BJ (cell line): Measurements from ENCODE around the gene SYT13. TPM values are rescaled to one million over a fixed set of nuclear protein-coding genes. Genes with fewer than 3 reads are reported as not detected.

Experiments used
- CTCF ChIA-PET: fragments of 350-600 bp; formaldehyde crosslinking; extraction: SDS; loops from one replicate; lab custom pipeline; 2021; ENCODE audit warnings: antibody characterized with exemption, inconsistent platforms; lab: Yijun Ruan, JAX
- POLR2A ChIA-PET: fragments of 300-600 bp; sonication (Branson Sonifier 250); formaldehyde crosslinking; extraction: SDS; loops from one replicate; lab custom pipeline; 2021; ENCODE audit warnings: antibody characterized with exemption; lab: Charles Lee
- DNase-seq: peaks from one replicate; pipeline ENCODE4 v3.0.0-alpha.2; 2011; ENCODE audit warnings: low read depth
- H3K27me3 ChIP-seq: 2 replicates; pipeline ENCODE4 v1.6.0; 2011; ENCODE audit warnings: low read length; ENCODE audit not compliant: control insufficient read depth, insufficient read depth
- H3K36me3 ChIP-seq: 2 replicates; pipeline ENCODE4 v1.5.1; 2011; ENCODE audit warnings: low read length; ENCODE audit not compliant: control insufficient read depth, insufficient read depth
- H3K4me3 ChIP-seq: 2 replicates; pipeline ENCODE4 v1.5.1; 2011; ENCODE audit warnings: low read depth, mild to moderate bottlenecking, control low read depth, low read length
- polyA plus RNA-seq: library from polyadenylated mRNA; depleted of rRNA; stranded (reverse); fragments of >200 nt; gene quantifications from 2 replicates; pipeline ENCODE4 v1.2.3, GENCODE V29; 2011
- TF ChIP-seq, protein P1 (sequence below): IDR thresholded peaks from 2 replicates; pipeline ENCODE4 v1.5.1; 2011; ENCODE audit warnings: low read depth, mild to moderate bottlenecking, control low read depth, inconsistent platforms, low read length, moderate library complexity; ENCODE audit not compliant: insufficient read depth

Gene SYT13
- polyA plus RNA-seq, 1 experiment: not detected

DNA sequence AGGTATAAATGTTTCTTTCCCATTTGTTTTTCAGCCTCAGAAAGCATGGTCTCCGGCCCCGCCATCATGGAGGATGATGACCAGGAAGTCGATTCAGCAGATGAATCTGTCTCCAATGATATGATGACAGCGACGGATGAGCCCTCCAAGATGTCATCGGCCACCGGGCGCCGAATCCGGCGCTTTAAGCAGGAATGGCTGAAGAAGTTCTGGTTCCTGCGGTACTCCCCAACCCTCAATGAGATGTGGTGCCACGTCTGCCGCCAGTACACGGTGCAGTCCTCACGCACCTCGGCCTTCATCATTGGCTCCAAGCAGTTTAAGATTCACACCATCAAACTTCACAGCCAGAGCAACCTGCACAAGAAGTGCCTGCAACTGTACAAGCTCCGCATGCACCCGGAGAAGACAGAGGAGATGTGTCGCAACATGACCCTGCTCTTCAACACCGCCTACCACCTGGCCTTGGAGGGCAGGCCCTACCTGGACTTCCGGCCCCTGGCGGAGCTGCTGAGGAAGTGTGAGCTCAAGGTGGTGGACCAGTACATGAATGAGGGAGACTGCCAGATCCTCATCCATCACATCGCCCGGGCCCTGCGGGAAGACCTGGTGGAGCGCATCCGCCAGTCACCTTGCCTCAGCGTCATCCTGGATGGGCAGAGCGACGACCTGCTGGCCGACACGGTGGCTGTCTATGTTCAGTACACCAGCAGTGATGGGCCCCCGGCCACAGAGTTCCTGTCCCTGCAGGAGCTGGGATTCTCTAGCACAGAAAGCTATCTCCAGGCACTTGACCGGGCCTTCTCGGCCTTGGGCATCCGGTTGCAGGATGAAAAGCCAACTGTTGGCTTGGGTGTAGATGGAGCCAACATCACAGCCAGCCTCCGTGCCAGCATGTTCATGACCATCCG, 59.9 kb downstream of the SYT13 start:
- TF ChIP-seq, protein P1, sequence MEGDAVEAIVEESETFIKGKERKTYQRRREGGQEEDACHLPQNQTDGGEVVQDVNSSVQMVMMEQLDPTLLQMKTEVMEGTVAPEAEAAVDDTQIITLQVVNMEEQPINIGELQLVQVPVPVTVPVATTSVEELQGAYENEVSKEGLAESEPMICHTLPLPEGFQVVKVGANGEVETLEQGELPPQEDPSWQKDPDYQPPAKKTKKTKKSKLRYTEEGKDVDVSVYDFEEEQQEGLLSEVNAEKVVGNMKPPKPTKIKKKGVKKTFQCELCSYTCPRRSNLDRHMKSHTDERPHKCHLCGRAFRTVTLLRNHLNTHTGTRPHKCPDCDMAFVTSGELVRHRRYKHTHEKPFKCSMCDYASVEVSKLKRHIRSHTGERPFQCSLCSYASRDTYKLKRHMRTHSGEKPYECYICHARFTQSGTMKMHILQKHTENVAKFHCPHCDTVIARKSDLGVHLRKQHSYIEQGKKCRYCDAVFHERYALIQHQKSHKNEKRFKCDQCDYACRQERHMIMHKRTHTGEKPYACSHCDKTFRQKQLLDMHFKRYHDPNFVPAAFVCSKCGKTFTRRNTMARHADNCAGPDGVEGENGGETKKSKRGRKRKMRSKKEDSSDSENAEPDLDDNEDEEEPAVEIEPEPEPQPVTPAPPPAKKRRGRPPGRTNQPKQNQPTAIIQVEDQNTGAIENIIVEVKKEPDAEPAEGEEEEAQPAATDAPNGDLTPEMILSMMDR: no peak
- no peak for DNase-seq
- ChIA-PET CTCF (no interaction called here), POLR2A (interaction anchor here (0.6 kb wide), 1 partner anchor 82 kb away, joined by 3 read pairs; no protein-coding TSS in a partner anchor)
- no peaks in the 10 kb centered on the region for H3K36me3 ChIP-seq
- H3K27me3 ChIP-seq: peaks cover 2% of the 10 kb centered on the region
- no peak overlapping the region for H3K4me3 ChIP-seq

DNA sequence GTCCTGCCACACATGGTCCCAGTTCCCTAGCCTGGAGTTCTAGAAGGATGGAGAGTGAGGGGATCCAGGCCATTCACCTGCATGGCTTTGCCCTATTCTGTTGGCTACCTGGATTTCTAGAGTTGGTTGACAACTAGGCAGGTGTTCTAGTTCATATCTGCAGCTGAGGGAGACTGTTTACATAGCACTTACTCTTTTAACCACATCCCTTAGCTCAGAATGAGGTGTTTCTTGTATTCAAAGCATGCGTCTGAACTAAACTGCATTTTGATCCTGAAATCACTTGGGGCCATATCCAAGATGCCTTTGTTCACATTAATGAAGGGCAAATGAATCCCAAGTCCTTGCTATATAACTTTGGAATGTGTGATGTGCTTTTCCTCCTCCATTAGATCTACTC, 60.9 kb downstream of the SYT13 start:
- POLR2A ChIA-PET: interaction anchor here (0.6 kb wide), 1 partner anchor 83 kb away, joined by 3 read pairs; no protein-coding TSS in a partner anchor
- Histone ChIP-seq H3K36me3 (no peaks in the 10 kb centered on the region), H3K27me3 (no peaks in the 10 kb centered on the region), H3K4me3 (no peak overlapping the region)
- CTCF ChIA-PET: no interaction called here
- TF ChIP-seq, protein P1: no peak
- DNase-seq: no peak

DNA sequence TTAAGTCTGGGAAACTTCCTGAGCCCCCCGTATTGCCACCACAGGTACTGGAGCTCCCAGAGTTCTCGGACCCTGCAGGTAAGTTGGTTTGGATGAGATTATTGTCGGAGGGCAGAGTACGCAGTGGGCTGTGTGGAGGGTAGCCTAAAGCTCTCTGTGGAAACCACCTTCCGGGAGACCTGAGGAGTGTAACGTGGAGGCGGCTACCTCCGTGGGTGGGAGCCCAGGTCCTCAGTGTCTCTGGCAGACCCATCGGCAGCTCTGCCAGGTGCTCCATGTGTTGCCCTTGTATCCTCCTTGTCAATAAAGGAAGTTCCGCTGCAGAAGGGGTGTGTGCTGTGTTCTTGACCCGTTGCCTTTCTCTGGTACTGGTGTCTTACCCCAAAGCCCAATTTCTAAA, 61.4 kb downstream of the SYT13 start:
- Histone ChIP-seq H3K27me3 (no peaks in the 10 kb centered on the region), H3K4me3 (no peak overlapping the region), H3K36me3 (no peaks in the 10 kb centered on the region)
- POLR2A ChIA-PET: no interaction called here
- DNase-seq: no peak
- CTCF ChIA-PET: interaction anchor here (1.6 to 1.9 kb wide), 2 partner anchors 9 to 28 kb away, joined by 4 to 9 read pairs; no protein-coding TSS in a partner anchor
- TF ChIP-seq, protein P1: no peak

DNA sequence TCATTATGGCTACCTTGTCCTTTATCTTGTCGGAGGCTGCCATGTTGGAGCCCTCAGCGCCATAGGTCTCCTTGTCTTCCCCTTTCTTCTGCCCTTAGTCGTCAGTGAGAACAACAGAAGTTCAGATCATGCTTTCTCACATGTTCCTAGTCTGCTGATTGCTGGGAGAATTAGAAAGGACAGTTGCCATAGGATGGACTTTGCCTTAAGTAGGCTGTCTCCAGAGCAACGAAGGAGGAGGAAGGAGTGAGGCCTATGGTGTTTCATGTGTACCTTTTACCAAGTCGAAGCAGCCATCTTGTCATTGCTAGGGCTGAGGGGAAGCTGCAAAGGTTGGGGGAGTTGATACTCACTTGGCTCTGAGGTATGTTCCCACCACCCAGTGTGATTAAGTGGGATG, 62.6 kb downstream of the SYT13 start:
- TF ChIP-seq, protein P1: no peak
- H3K4me3 ChIP-seq: no peak overlapping the region
- POLR2A ChIA-PET: no interaction called here
- H3K36me3 ChIP-seq: no peaks in the 10 kb centered on the region
- no peaks in the 10 kb centered on the region for H3K27me3 ChIP-seq
- CTCF ChIA-PET: interaction anchor here (0.8 to 1.9 kb wide), 4 partner anchors 10 to 121 kb away, joined by 3 to 9 read pairs (median 4); no protein-coding TSS in a partner anchor
- DNase-seq: no peak

DNA sequence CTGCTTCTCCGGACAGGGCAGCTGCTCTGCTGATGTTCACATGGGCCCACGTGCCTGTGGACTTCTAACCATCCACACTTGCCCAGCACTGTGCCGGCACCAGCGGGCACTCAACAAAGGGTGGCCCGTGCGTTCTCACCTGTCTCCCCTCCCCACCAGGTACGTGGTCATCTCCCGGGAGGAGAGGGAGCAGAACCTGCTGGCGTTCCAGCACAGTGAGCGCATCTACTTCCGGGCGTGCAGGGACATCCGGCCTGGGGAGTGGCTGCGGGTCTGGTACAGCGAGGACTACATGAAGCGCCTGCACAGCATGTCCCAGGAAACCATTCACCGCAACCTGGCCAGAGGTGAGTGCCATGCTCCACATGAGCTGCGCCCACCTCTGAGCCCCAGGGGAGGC, 66.7 kb downstream of the SYT13 start:
- ChIA-PET POLR2A (no interaction called here), CTCF (interaction anchor here (0.8 to 1.5 kb wide), 2 partner anchors 14 to 37 kb away, joined by 3 to 4 read pairs; no protein-coding TSS in a partner anchor)
- TF ChIP-seq, protein P1: no peak
- Histone ChIP-seq H3K27me3 (no peaks in the 10 kb centered on the region), H3K4me3 (no peak overlapping the region), H3K36me3 (no peaks in the 10 kb centered on the region)
- no peak for DNase-seq
